GM04503 (cell line): ENCODE measurements around the gene SLC10A6.
"Not testable (repeated sequence)": the region's sequence is repeated elsewhere in the genome, so short reads cannot be mapped to it uniquely, and the experiment has no call there.

ENCODE experiments used
- DNase-seq: peaks from one replicate; pipeline ENCODE4 v3.0.0-alpha.2; 2012; ENCODE audit warnings: low read depth

The SLC10A6 gene

DNA sequence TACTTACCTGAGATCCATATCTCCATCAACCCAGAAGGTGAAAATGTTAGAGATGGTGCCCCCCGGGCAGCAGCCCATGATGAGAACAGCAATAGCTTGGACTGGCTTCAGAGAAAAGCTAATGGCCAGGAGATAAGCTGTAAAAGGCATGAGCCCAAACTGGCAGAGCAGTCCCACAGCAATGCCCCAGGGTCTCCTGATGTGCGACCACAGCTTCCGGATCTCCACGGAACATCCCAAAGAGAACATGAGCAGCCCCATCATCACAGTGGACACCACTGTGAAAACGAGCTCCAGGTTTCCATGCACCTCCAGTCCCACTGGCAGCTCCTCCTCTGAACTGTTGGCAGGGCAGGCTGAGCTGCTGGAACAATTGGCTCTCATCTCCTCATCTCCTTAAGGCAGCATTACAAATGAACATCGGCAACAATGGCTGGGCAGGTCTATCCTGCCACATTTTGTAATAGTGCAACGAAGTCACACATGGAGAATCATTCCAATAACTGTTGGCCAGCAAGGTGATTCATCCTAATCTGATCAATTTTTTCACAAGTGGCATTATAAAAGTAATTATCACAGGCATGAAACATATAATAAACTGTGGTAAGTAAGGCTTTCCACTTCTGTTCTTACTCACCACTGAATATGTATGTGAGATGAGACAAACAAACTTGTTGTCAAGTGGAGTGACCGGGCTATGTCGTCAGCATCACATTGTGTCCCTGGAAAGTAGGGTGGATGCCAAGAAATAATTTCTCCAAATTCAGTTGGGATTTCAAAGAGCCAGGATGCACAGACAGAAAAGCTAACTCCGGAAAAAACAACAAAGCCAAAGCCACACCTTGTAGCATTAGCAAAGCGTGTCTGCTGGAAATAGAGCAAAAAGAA is at the start of gene SLC10A6:
Gene SLC10A6 (minus strand): TSS at position 653 of the 888 bp plus-strand sequence. CDS start 269 bp downstream, at position 384.
- DNase-seq: no peak

GRCh38 chr4:86898562-86898961 is 49.4 kb upstream of the SLC10A6 start:
- DNase-seq: no peak

DNA sequence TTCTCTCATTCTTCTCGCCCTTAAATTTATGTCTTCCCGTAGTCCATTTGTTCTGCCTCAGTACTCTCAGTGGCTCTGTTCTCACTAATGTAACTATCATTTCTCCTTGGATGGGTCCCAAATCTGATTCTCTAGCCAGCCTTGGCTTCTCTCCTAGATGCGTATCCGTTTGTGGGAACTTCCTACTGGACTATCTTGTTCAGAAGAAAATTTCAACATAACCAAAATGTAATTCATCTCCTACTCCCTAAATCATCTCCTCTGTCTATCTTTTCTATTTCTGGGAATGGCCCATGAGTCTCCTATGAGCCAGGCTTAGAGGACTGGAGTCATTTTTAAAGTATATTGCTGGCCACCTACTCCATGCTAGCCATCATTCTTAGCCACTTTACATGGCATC is 47.4 kb upstream of the SLC10A6 start:
- DNase-seq: no peak

GRCh38 chr4:86895692-86896488 is 46.7 kb upstream of the SLC10A6 start:
- DNase-seq: no peak

DNA sequence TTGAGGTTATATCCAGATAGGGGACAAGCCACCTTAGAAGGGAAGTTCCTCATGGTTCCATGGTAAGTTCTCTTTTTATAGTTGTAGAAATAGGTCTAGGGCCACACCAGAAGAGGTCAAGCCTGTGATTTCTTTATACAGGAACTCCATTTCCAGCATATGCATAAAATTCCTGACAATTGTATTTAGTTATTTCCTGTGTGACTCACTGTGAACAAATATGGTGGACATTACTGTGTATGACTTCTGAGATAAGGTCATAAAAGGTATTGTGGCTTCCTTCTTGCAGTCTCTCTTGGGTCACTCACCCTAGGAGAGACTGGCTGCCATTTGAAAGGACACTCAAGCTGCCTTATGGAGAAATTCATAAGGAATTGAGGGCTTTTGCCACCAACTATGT is 45.3 kb upstream of the SLC10A6 start:
- no peak for DNase-seq

DNA sequence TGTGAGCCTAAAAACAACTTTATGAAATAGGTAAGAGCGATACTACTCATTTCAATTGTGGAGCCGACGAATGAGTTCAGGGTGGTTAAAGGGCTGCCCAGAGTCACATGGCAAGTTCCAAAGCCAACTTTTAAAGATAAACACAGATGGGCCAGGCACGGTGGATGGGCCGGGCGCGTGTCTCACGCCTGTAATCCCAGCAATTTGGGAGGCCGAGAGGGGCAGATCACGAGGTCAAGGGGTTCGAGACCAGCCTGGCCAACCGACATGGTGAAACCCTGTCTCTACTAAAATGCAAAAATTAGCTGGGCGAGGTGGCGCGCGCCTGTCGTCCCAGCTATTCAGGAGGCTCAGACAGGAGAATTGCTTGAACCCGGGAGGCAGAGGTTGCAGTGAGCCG is 44.0 kb upstream of the SLC10A6 start:
- no peak for DNase-seq

GRCh38 chr4:86892636-86892960 is 43.4 kb upstream of the SLC10A6 start:
- DNase-seq: no peak

- no peak for DNase-seq
These were observed 42.8 kb upstream of the SLC10A6 start, which contains the start of gene C4orf36 for GRCh38 chr4:86891762-86892635. TSS of gene C4orf36 (minus strand) at chr4:86892422. CDS start at chr4:86891520, 902 bp downstream.

DNA sequence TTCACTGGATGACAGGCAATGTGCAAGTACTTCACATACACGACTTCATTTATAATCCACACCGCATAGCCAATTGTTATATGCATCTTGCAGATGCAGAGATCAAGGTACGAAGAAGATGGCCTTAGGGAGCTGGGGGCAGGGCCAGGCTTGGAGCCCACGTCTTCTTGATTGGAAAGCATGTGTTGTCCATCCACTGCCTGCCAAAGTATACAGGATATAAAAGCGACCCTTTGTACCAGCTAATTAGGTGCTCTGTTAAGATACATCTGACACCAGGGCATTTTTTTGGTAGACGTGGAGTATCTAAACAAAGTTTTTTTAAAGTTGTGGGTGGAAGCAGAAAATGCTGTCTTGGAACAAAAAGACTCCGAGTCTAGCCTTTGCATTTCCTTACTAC is 41.6 kb upstream of the SLC10A6 start:
- DNase-seq: no peak

DNA sequence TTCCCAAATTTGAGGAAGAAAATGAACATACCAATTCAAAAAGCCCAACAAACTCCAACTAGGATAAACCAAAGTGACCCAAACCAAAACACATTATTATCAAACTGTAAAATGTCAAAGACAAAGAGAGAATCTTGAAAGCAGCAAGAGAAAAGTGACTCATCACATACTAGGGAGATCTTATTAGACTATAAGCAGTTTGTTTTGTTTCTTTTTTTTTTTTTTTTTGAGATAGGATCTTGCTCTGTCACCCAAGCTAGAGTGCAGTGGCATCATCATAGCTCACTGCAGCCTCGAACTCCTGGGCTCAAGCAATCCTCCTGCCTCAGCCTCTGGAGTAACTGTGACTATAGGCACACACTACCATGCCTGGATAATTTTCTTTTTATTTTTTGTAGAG is 30.5 kb upstream of the SLC10A6 start:
- DNase-seq: no peak

- no peak for DNase-seq
These were observed 29.5 kb upstream of the SLC10A6 start for GRCh38 chr4:86878640-86879039.

DNA sequence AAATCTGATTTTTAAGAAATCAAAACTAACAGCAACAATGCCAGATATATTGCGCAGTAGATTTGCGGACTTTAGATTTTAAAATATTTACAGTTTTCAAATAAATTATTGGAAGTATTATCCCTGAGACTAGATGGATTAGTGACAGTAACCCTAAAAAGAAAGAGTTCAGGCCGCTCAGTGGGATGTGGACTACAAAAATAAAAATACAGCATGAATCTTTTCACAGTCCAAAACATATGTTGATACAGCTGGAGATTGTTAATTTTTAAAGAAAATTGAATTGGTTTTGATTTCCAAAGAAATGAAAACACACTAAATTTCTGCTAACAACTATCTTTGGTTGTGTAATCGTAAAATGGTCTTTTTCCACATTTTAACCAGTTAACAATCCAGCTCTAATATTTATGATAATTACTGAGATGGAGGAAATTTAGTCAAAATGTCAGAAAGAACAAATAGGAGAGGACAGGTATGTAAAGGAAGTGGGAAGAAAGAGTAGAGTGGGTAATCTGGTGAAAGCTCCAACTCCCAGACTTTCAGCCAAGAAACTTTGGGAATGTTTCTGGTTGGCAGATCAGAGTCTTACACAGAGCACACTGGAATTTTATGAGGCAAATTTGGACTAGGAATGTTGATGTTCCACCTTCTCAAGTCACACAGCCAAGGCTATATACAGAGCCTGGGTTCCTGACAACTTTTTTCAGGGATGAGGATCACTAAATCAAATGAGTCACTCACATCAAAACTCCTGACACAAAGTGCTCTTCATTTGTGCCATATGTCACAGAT is 27.9 kb upstream of the SLC10A6 start:
- DNase-seq: no peak

DNA sequence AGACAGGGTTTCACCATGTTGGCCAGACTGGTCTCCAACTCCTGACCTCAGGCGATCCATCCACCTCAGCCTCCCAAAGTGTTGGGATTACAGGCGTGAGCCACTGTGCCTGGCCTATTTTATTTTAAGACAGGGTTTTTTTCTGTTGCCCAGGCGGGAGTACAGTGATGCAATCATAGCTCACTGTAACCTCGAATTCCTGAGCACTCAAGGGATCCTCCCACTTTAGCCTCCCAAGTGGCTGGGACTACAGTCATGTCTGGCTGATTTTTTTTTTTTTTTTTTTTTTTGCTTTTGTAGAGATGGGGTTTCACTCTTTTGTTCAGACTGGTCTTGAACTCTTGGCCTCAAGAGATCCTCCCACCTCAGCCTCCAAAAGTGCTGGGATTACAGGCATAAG is 26.3 kb upstream of the SLC10A6 start:
- DNase-seq: not testable (repeated sequence)

- no peak for DNase-seq
These were observed 23.0 kb upstream of the SLC10A6 start for GRCh38 chr4:86872135-86872534.

DNA sequence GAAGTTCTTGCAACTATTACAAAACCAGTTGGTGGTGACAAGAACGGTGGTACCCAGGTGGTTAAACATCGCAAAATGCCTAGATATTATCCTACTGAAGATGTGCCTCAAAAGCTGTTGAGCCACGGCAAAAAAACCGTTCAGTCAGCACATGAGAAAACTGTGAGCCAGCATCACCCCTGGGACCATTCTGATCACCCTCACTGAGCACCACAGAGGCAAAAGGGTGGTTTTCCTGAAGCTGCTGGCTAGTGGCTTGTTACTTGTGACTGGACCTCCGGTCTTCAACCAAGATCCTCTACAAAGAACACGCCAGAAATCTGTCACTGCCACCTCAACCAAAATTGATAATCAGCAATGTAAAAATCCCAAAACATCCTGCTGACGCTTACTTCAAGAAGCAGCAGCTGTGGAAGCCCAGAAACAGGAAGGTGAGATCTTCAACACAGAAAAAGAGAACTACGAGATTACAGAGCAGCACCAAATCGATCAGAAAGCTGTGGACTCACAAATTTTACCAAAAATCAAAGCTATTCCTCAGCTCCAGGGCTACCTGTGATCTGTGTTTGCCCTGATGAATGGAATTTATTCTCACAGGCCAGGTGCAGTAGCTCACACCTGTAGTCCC is 21.4 kb upstream of the SLC10A6 start:
- no peak for DNase-seq

- no peak for DNase-seq
These were observed 8.3 kb upstream of the SLC10A6 start for GRCh38 chr4:86857341-86858052.

GRCh38 chr4:86856896-86857295 is 7.7 kb upstream of the SLC10A6 start:
- no peak for DNase-seq

GRCh38 chr4:86855572-86855971 is 6.4 kb upstream of the SLC10A6 start:
- peak; percentile 53 for DNase-seq

DNA sequence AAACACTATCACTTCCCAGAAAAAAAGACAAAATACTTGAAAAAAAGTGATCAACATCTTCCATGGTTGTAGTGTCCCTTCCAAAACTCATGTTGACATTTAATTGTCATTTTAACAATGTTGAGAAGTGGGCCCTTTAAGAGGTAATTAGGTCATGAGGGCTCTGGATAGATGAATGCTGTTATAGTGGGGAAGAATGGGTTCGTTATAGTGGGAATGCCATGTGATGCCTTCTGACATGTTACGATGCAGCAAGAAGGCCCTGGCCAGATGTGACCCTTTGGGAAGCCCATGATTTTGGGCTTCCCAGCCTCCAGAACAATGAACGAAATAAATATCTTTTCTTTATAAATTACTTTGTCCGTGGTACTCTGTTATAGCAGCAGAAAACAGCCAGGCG is 4.0 kb upstream of the SLC10A6 start:
- DNase-seq: no peak

DNA sequence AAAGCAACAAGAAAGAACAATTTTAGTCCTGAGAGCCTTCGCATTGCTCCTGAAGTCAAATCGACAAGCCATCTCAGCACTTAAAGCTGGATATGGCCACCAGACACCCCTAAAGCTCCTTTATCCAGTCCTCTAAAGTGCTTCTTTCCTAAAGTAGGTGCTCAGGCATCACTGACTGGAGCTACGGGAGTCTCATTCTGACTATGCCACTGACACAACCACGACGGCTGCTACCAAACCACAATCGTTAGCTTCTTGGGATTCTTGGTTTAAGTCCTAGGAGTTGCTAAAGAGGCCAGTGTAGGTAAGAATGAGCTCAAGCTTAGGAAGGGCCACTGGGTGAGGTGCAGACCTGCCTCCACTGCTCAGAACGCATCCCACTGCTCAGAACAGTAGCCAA is 1.0 kb downstream of the SLC10A6 start:
- DNase-seq: no peak
